ENCODE data around the gene ST3GAL6. TPM values are rescaled to one million over a fixed set of nuclear protein-coding genes. Genes with fewer than 3 reads are reported as not detected.

The ST3GAL6 gene
- total and polyA plus RNA-seq, 9 of the 15 experiments (the other 6 are each of a cell fraction or from before 2014, with no cell fraction given): 0.14 TPM; not detected in 8

DNA sequence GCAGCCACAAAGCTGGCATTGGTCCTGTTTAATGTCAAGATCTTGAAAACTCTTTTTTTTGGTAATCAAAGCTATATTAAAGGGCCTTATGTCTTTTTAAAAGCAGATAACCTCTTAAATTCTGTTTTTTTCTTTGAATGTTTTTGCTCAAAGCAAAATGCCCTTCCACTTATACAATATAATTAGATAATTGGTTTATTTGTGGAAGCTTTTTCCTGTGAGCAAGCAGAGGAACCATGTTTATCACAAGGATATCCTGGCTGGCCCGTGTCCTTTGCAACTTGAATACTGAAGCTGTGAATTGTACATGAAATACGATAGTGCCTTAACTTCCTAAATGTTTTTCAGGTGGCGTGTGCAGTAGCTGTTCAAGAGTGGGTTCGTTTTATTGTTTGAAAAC lies 2.6 kb downstream of the ST3GAL6 start (continued):
- TF ChIP-seq, protein P1, sequence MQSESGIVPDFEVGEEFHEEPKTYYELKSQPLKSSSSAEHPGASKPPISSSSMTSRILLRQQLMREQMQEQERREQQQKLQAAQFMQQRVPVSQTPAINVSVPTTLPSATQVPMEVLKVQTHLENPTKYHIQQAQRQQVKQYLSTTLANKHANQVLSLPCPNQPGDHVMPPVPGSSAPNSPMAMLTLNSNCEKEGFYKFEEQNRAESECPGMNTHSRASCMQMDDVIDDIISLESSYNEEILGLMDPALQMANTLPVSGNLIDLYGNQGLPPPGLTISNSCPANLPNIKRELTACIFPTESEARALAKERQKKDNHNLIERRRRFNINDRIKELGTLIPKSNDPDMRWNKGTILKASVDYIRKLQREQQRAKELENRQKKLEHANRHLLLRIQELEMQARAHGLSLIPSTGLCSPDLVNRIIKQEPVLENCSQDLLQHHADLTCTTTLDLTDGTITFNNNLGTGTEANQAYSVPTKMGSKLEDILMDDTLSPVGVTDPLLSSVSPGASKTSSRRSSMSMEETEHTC (IDR thresholded peaks at IDR 0.05): no peak
- TF ChIP-seq EGR1 (conservative IDR thresholded peaks at IDR 0.05) (no peak), NRF1 (conservative IDR thresholded peaks at IDR 0.05 in 1 of 2, IDR thresholded peaks at IDR 0.05 in 1 of 2) (no peak), NONO (IDR thresholded peaks at IDR 0.05; ENCODE audit: low read depth in 2 of 2, low read length in 1 of 2) (no peak), ZNF431 (CRISPR knock-in tag; IDR thresholded peaks at IDR 0.05) (no peak), PHF20 (IDR thresholded peaks at IDR 0.05; ENCODE audit: partially characterized antibody) (no peak), GABPB1 (CRISPR knock-in tag; IDR thresholded peaks at IDR 0.05) (no peak), RCOR1 (IDR thresholded peaks at IDR 0.05; ENCODE audit: borderline replicate concordance in 1 of 2, low read depth in 2 of 2, low read length in 2 of 2) (no peak)

- no peak for FAIRE-seq
- no TSS peak for BruUV-seq (replicated peaks)
- ATAC-seq: no peak
- Histone ChIP-seq H3K4me2 (ENCODE audit: insufficient read depth, low read length) (no peak overlapping the region), H3K9me1 (ENCODE audit: control insufficient read depth, insufficient read depth, low read length) (no peaks in the 10 kb centered on the region), H3K4me3 (no peak overlapping the region), H3K36me3 (ENCODE audit: control insufficient read depth, insufficient read depth, low read length) (no peaks in the 10 kb centered on the region), H4K20me1 (replicated peaks; ENCODE audit: control insufficient read depth, insufficient read depth, low read length) (no peaks in the 10 kb centered on the region), H3K27me3 (ENCODE audit: control insufficient read depth in 2 of 2, insufficient read depth in 2 of 2, low read length in 2 of 2) (no peaks in the 10 kb centered on the region), H3K79me2 (ENCODE audit: control insufficient read depth, insufficient read depth, low read length) (no peaks in the 10 kb centered on the region), H2AFZ (ENCODE audit: low read depth, low read length) (no peak overlapping the region), H3K9ac (ENCODE audit: insufficient read depth in 1 of 2, low read depth in 2 of 2, low read length in 2 of 2) (no peak overlapping the region), H3K9me3 (replicated peaks; ENCODE audit: control insufficient read depth, insufficient read depth, low read depth, low read length) (no peaks in the 10 kb centered on the region), H3K4me1 (replicated peaks in 1 of 2; ENCODE audit: control insufficient read depth in 2 of 2, insufficient read depth in 2 of 2, low read length in 2 of 2) (no peaks in the 10 kb centered on the region), H3K27ac (ENCODE audit: extremely low read depth, low read depth, low read length) (no peak overlapping the region)
- POLR2A ChIA-PET: no interaction called here
- DNase-seq (ENCODE audit: extremely low read depth in 1 of 4, low spot score in 3 of 4): no peak
- intact Hi-C loops (cut with micrococcal nuclease): no loop called here
- CTCF ChIA-PET (ENCODE audit: low intra/inter-chr PET ratio): no interaction called here
- no peak for TF ChIP-seq KLF16 (IDR thresholded peaks at IDR 0.05)
- TF ChIP-seq CTBP1 (IDR thresholded peaks at IDR 0.05; ENCODE audit: borderline replicate concordance): no peak
- TF ChIP-seq KDM4B (IDR thresholded peaks at IDR 0.05; ENCODE audit: borderline replicate concordance in 2 of 2, low read depth in 1 of 2): no peak
- no peak for TF ChIP-seq MAFG (tag; conservative IDR thresholded peaks at IDR 0.05)
- no peak for TF ChIP-seq SMAD4 (CRISPR knock-in tag; conservative IDR thresholded peaks at IDR 0.05)
- no peak for TF ChIP-seq HBP1 (CRISPR knock-in tag; IDR thresholded peaks at IDR 0.05)
- no peak for TF ChIP-seq CBX8 (IDR thresholded peaks at IDR 0.05; ENCODE audit: borderline replicate concordance, extremely low read depth, low read depth, low read length, poor library complexity, severe bottlenecking)
- no peak for TF ChIP-seq BRD9 (IDR thresholded peaks at IDR 0.05; ENCODE audit: low read depth, partially characterized antibody)
- no peak for TF ChIP-seq ILK (tag; IDR thresholded peaks at IDR 0.05; ENCODE audit: borderline replicate concordance, low read depth)
- TF ChIP-seq MTA1 (IDR thresholded peaks at IDR 0.05; ENCODE audit: borderline replicate concordance): no peak
- no peak for TF ChIP-seq BDP1 (IDR thresholded peaks at IDR 0.05; ENCODE audit: insufficient read depth, insufficient read length)
- TF ChIP-seq HEY1 (CRISPR knock-in tag; IDR thresholded peaks at IDR 0.05; ENCODE audit: borderline replicate concordance): no peak
- in situ Hi-C loops (cut with MboI): no loop called here
Measured at GRCh38 chr3:98766924-98767323, 3.8 kb downstream of the ST3GAL6 start.

All from K562 (cell line).